Cardiac muscle cell (in vitro differentiated cells and primary cell): Measurements from ENCODE around the gene CDK14. TPM values are rescaled to one million over a fixed set of nuclear protein-coding genes. Genes with fewer than 3 reads are reported as not detected.

Experiments
- DNase-seq, 2 donors: peaks; one replicate each; pipeline versions ENCODE4 v3.0.0 to v3.0.0-alpha.2; 2010 to 2017; ENCODE audit warnings: low read depth in 1 of 2, low spot score in 1 of 2
- H3K27ac ChIP-seq: fragments of 200-600 bp; sonication (generic); 2 replicates; pipeline ENCODE4 v1.5.1; 2016
- H3K27me3 ChIP-seq: fragments of 200-600 bp; sonication (generic); 2 replicates; pipeline ENCODE4 v1.6.0; 2016; ENCODE audit warnings: control low read depth
- H3K36me3 ChIP-seq: fragments of 200-600 bp; sonication (generic); 2 replicates; pipeline ENCODE4 v1.5.1; 2016; ENCODE audit warnings: control low read depth
- H3K4me1 ChIP-seq: fragments of 200-600 bp; sonication (generic); 2 replicates; pipeline ENCODE4 v1.8.1; 2017; ENCODE audit warnings: low read depth, mild to moderate bottlenecking, mixed run types
- H3K4me3 ChIP-seq: fragments of 200-600 bp; sonication (generic); 2 replicates; pipeline ENCODE4 v1.5.1; 2016; ENCODE audit warnings: mild to moderate bottlenecking
- H3K9me3 ChIP-seq: fragments of 200-600 bp; sonication (generic); 2 replicates; pipeline ENCODE4 v1.5.1; 2017; ENCODE audit warnings: low read depth, mild to moderate bottlenecking, control low read depth
- CTCF ChIP-seq: IDR thresholded peaks from 2 replicates; pipeline ENCODE4 v1.5.1; 2012; ENCODE audit warnings: low read depth, mild to moderate bottlenecking, low read length
- polyA plus RNA-seq: library from polyadenylated mRNA; unstranded; fragments of >200 nt; fragmentation: Nextera tagmentation; extraction: Ambion mirVana; gene quantifications from 2 replicates; pipeline ENCODE4 v1.2.1, GENCODE V29; 2016
- total RNA-seq: library from RNA; depleted of rRNA; stranded (reverse); fragments of >200 nt; gene quantifications from 2 replicates; pipeline ENCODE4 v1.2.3, GENCODE V29; 2016

Gene CDK14
- total and polyA plus RNA-seq, 2 experiments from 2014 or later: 22.5 to 23.1 TPM

GRCh38 chr7:91142743-91143142 is 546.6 kb downstream of the CDK14 start:
- Histone ChIP-seq H3K4me1 (no peaks in the 10 kb centered on the region), H3K27ac (no peak overlapping the region), H3K9me3 (no peaks in the 10 kb centered on the region), H3K27me3 (no peaks in the 10 kb centered on the region), H3K36me3 (no peaks in the 10 kb centered on the region), H3K4me3 (no peak overlapping the region)
- DNase-seq: no peak
- no peak for TF ChIP-seq CTCF

- no peaks in the 10 kb centered on the region for H3K27me3 ChIP-seq
- H3K4me3 ChIP-seq: no peak overlapping the region
- no peak overlapping the region for H3K27ac ChIP-seq
- H3K36me3 ChIP-seq: no peaks in the 10 kb centered on the region
- TF ChIP-seq CTCF: no peak
- no peaks in the 10 kb centered on the region for H3K4me1 ChIP-seq
- H3K9me3 ChIP-seq: no peaks in the 10 kb centered on the region
- DNase-seq: no peak
Observed at GRCh38 chr7:91149341-91150246, 553.5 kb downstream of the CDK14 start.

GRCh38 chr7:91151916-91152315 is 555.8 kb downstream of the CDK14 start:
- Histone ChIP-seq H3K27ac (no peak overlapping the region), H3K9me3 (no peaks in the 10 kb centered on the region), H3K4me3 (no peak overlapping the region), H3K36me3 (no peaks in the 10 kb centered on the region), H3K27me3 (no peaks in the 10 kb centered on the region), H3K4me1 (no peaks in the 10 kb centered on the region)
- DNase-seq: no peak
- TF ChIP-seq CTCF: no peak

GRCh38 chr7:91156316-91157185 is 560.4 kb downstream of the CDK14 start:
- Histone ChIP-seq H3K4me1 (no peaks in the 10 kb centered on the region), H3K27ac (no peak overlapping the region), H3K4me3 (no peak overlapping the region)

More at GRCh38 chr7:91156316-91157185, 560.4 kb downstream of the CDK14 start:
- H3K36me3 ChIP-seq: no peaks in the 10 kb centered on the region
- no peak for DNase-seq
- H3K9me3 ChIP-seq: no peaks in the 10 kb centered on the region
- no peak for TF ChIP-seq CTCF
- H3K27me3 ChIP-seq: no peaks in the 10 kb centered on the region
